ENCODE results near the gene OR4D5.

Gene OR4D5

DNA sequence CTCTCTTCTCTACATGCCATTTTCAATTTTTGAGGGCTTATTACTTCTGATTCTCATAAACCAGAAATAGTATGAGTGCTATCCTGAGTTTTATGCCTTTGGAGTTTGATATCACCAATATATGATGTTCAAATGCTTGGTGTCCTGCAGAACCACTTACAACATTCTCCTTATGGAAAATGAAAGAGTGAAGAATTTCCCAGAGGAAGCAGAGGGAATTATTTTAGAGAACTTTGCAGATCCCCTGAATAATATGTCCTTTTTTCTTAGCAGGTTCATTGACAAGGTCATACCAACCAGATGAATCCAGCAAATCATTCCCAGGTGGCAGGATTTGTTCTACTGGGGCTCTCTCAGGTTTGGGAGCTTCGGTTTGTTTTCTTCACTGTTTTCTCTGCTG lies at the start of gene OR4D5:
TSS of gene OR4D5 (plus strand) at position 301 of the 400 bp plus-strand sequence. CDS start at position 301, 0 bp downstream.
- Histone ChIP-seq H3K4me3 (ENCODE audit: low read depth, low read length, poor library complexity, severe bottlenecking) (no peak within 1 kb of the TSS), H3K79me2 (ENCODE audit: insufficient read depth, low read length) (no peaks in the 10 kb centered on the region), H2AFZ (ENCODE audit: low read length) (no peak within 1 kb of the TSS), H3K4me1 (ENCODE audit: insufficient read depth, low read length, severe bottlenecking) (no peaks in the 10 kb centered on the region), H4K20me1 (ENCODE audit: insufficient read depth, low read length) (no peaks in the 10 kb centered on the region), H3K9me2 (ENCODE audit: low read depth, low read length) (no peaks in the 10 kb centered on the region), H3K27me3 (ENCODE audit: insufficient read depth, low read length) (no peaks in the 10 kb centered on the region), H3F3A (ENCODE audit: insufficient read depth, low read length) (no peaks in the 10 kb centered on the region), H3K9me3 (ENCODE audit: low read length) (no peaks in the 10 kb centered on the region), H3K27ac (ENCODE audit: low read depth, low read length, poor library complexity, severe bottlenecking) (no peak within 1 kb of the TSS), H3K9ac (ENCODE audit: low read length) (no peak within 1 kb of the TSS), H3K36me3 (ENCODE audit: insufficient read depth, low read length) (no peaks in the 10 kb centered on the region), H3K4me2 (ENCODE audit: low read length) (no peak within 1 kb of the TSS)
- no peak for TF ChIP-seq EZH2 (IDR thresholded peaks at IDR 0.05; ENCODE audit: borderline replicate concordance, low read length)
- TF ChIP-seq, protein P1, sequence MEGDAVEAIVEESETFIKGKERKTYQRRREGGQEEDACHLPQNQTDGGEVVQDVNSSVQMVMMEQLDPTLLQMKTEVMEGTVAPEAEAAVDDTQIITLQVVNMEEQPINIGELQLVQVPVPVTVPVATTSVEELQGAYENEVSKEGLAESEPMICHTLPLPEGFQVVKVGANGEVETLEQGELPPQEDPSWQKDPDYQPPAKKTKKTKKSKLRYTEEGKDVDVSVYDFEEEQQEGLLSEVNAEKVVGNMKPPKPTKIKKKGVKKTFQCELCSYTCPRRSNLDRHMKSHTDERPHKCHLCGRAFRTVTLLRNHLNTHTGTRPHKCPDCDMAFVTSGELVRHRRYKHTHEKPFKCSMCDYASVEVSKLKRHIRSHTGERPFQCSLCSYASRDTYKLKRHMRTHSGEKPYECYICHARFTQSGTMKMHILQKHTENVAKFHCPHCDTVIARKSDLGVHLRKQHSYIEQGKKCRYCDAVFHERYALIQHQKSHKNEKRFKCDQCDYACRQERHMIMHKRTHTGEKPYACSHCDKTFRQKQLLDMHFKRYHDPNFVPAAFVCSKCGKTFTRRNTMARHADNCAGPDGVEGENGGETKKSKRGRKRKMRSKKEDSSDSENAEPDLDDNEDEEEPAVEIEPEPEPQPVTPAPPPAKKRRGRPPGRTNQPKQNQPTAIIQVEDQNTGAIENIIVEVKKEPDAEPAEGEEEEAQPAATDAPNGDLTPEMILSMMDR (IDR thresholded peaks at IDR 0.05; ENCODE audit: low read length), result no peak

DNA sequence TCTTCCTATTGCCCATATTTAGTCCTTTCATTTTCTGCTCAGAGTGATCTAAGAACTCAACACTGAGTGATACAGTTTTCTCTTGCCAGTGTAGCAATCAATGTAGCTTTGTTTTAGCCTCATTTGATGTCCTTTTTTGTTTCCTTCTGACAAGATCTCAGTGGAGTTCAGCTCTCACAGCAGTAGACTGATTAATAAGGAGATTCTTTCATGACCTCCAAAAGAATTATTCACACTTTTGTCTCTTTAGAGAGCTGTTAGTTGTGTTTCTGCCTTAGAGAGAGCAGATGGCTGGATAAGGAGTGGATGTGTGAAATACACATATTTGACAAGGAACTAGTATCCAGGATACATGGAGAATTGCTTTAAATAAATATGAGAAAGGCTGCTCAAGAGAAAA lies 47.4 kb upstream of the OR4D5 start:
- Histone ChIP-seq H3K9me2 (ENCODE audit: low read depth, low read length) (no peaks in the 10 kb centered on the region), H3K9ac (ENCODE audit: low read length) (no peak overlapping the region), H4K20me1 (ENCODE audit: insufficient read depth, low read length) (no peaks in the 10 kb centered on the region), H2AFZ (ENCODE audit: low read length) (no peak overlapping the region), H3K79me2 (ENCODE audit: insufficient read depth, low read length) (no peaks in the 10 kb centered on the region), H3K27ac (ENCODE audit: low read depth, low read length, poor library complexity, severe bottlenecking) (no peak overlapping the region), H3K27me3 (ENCODE audit: insufficient read depth, low read length) (no peaks in the 10 kb centered on the region), H3F3A (ENCODE audit: insufficient read depth, low read length) (no peaks in the 10 kb centered on the region), H3K4me1 (ENCODE audit: insufficient read depth, low read length, severe bottlenecking) (no peaks in the 10 kb centered on the region), H3K4me2 (ENCODE audit: low read length) (no peak overlapping the region), H3K9me3 (ENCODE audit: low read length) (no peaks in the 10 kb centered on the region), H3K36me3 (ENCODE audit: insufficient read depth, low read length) (no peaks in the 10 kb centered on the region), H3K4me3 (ENCODE audit: low read depth, low read length, poor library complexity, severe bottlenecking) (no peak overlapping the region)
- TF ChIP-seq, protein P1 (IDR thresholded peaks at IDR 0.05; ENCODE audit: low read length), result no peak
- TF ChIP-seq EZH2 (IDR thresholded peaks at IDR 0.05; ENCODE audit: borderline replicate concordance, low read length), result no peak

GRCh38 chr11:123899792-123900191 lies 39.6 kb upstream of the OR4D5 start:
- no peak overlapping the region for H3K4me2 ChIP-seq (ENCODE audit: low read length)
- H3K9ac ChIP-seq (ENCODE audit: low read length), result no peak overlapping the region
- H3F3A ChIP-seq (ENCODE audit: insufficient read depth, low read length), result no peaks in the 10 kb centered on the region
- H3K27ac ChIP-seq (ENCODE audit: low read depth, low read length, poor library complexity, severe bottlenecking), result no peak overlapping the region
- H3K79me2 ChIP-seq (ENCODE audit: insufficient read depth, low read length), result no peaks in the 10 kb centered on the region
- no peak overlapping the region for H3K4me3 ChIP-seq (ENCODE audit: low read depth, low read length, poor library complexity, severe bottlenecking)
- no peaks in the 10 kb centered on the region for H3K9me2 ChIP-seq (ENCODE audit: low read depth, low read length)
- no peaks in the 10 kb centered on the region for H3K27me3 ChIP-seq (ENCODE audit: insufficient read depth, low read length)
- H3K36me3 ChIP-seq (ENCODE audit: insufficient read depth, low read length), result no peaks in the 10 kb centered on the region
- no peaks in the 10 kb centered on the region for H4K20me1 ChIP-seq (ENCODE audit: insufficient read depth, low read length)
- TF ChIP-seq EZH2 (IDR thresholded peaks at IDR 0.05; ENCODE audit: borderline replicate concordance, low read length), result no peak
- TF ChIP-seq, protein P1 (IDR thresholded peaks at IDR 0.05; ENCODE audit: low read length), result no peak
- no peak overlapping the region for H2AFZ ChIP-seq (ENCODE audit: low read length)
- H3K9me3 ChIP-seq (ENCODE audit: low read length), result no peaks in the 10 kb centered on the region
- H3K4me1 ChIP-seq (ENCODE audit: insufficient read depth, low read length, severe bottlenecking), result no peaks in the 10 kb centered on the region
